GM21423 (cell line): ENCODE results near the gene FITM2.
"Not testable (repeated sequence)": the region's sequence is repeated elsewhere in the genome, so short reads cannot be mapped to it uniquely, and the experiment has no call there.

Source experiments
- ATAC-seq: cut with Tn5 transposase; IDR thresholded peaks from one replicate; pipeline ENCODE4 v1.9.1; 2021; ENCODE audit warnings: mild to moderate bottlenecking, moderate library complexity; ENCODE audit not compliant: unreplicated experiment

The FITM2 gene

GRCh38 chr20:44334306-44334705, 23.3 kb upstream of the FITM2 start:
- no peak for ATAC-seq

- ATAC-seq, result no peak
Measured at GRCh38 chr20:44331201-44331600, 20.2 kb upstream of the FITM2 start.

- no peak for ATAC-seq
Measured at GRCh38 chr20:44328428-44328827, 17.4 kb upstream of the FITM2 start.

GRCh38 chr20:44327748-44328147, 16.7 kb upstream of the FITM2 start:
- ATAC-seq, result not testable (repeated sequence)

- ATAC-seq, result no peak
Measured at GRCh38 chr20:44326391-44327159, 15.6 kb upstream of the FITM2 start.

- ATAC-seq, result no peak
Measured at GRCh38 chr20:44324343-44324742, 13.3 kb upstream of the FITM2 start.

- no peak for ATAC-seq
Measured at GRCh38 chr20:44319839-44320422, 8.9 kb upstream of the FITM2 start.

GRCh38 chr20:44314870-44315269, 3.9 kb upstream of the FITM2 start:
- ATAC-seq, result no peak

- no peak for ATAC-seq
Measured at GRCh38 chr20:44309763-44310663, 989 bp downstream of the FITM2 start.

GRCh38 chr20:44306927-44307326, 4.1 kb downstream of the FITM2 start:
- no peak for ATAC-seq

GRCh38 chr20:44304383-44304782, 6.6 kb downstream of the FITM2 start:
- no peak for ATAC-seq

- ATAC-seq, result no peak
Measured at GRCh38 chr20:44302736-44303135, 8.3 kb downstream of the FITM2 start.

GRCh38 chr20:44302026-44302669, 8.9 kb downstream of the FITM2 start:
- no peak for ATAC-seq

- ATAC-seq, result no peak
Measured at GRCh38 chr20:44301285-44301684, 9.7 kb downstream of the FITM2 start.

GRCh38 chr20:44299011-44299535, 11.9 kb downstream of the FITM2 start:
- not testable (repeated sequence) for ATAC-seq

- no peak for ATAC-seq
Measured at GRCh38 chr20:44297721-44298120, 13.3 kb downstream of the FITM2 start.

- no peak for ATAC-seq
Measured at GRCh38 chr20:44296011-44296410, 15.0 kb downstream of the FITM2 start.

GRCh38 chr20:44291754-44292153, 19.2 kb downstream of the FITM2 start:
- no peak for ATAC-seq

GRCh38 chr20:44288252-44288651, 22.8 kb downstream of the FITM2 start:
- ATAC-seq, result no peak

- no peak for ATAC-seq
Measured at GRCh38 chr20:44287272-44288097, 23.5 kb downstream of the FITM2 start.
